Measurements from ENCODE around the gene CNTN2. TPM values are rescaled to one million over a fixed set of nuclear protein-coding genes. Genes with fewer than 3 reads are reported as not detected.

The CNTN2 gene
- total RNA-seq, 2 experiments from 2014 or later, result not detected

- no peak for DNase-seq
- CTCF ChIA-PET, result no interaction called here
- Mint-ChIP-seq H3K4me3 (no peak within 1 kb of the TSS), H3K27ac (no peak within 1 kb of the TSS), H3K4me1 (ENCODE audit: low read depth) (no peaks in the 10 kb centered on the region), H3K36me3 (peaks cover 33% of the 10 kb centered on the region), H3K27me3 (no peaks in the 10 kb centered on the region), H3K9me3 (no peaks in the 10 kb centered on the region)
- intact Hi-C loops (cut with micrococcal nuclease), result no loop called here
- POLR2A ChIA-PET, result no interaction called here
These were observed 41.3 kb downstream of the CNTN2 start, which contains the start of gene TMEM81 for GRCh38 chr1:205084360-205084759. TSS of gene TMEM81 (minus strand) at chr1:205084460. CDS start at chr1:205084320, 140 bp downstream.

GRCh38 chr1:205088341-205088740, 45.3 kb downstream of the CNTN2 start:
- H3K4me3 Mint-ChIP-seq, result no peak overlapping the region
- no peaks in the 10 kb centered on the region for H3K27me3 Mint-ChIP-seq
- no peaks in the 10 kb centered on the region for H3K4me1 Mint-ChIP-seq (ENCODE audit: low read depth)
- H3K36me3 Mint-ChIP-seq, result peaks cover 34% of the 10 kb centered on the region
- no peaks in the 10 kb centered on the region for H3K9me3 Mint-ChIP-seq
- POLR2A ChIA-PET, result interaction anchor here (1.3 kb wide), 1 partner anchor 11 kb away, joined by 3 read pairs; no protein-coding TSS in a partner anchor
- intact Hi-C loops (cut with micrococcal nuclease), result no loop called here
- CTCF ChIA-PET, result no interaction called here
- DNase-seq, result no peak
- no peak overlapping the region for H3K27ac Mint-ChIP-seq

- H3K27me3 Mint-ChIP-seq, result no peaks in the 10 kb centered on the region
- H3K4me1 Mint-ChIP-seq (ENCODE audit: low read depth), result no peaks in the 10 kb centered on the region
- no peaks in the 10 kb centered on the region for H3K9me3 Mint-ChIP-seq
- POLR2A ChIA-PET, result no interaction called here
- no peak overlapping the region for H3K4me3 Mint-ChIP-seq
- DNase-seq, result no peak
- peaks cover 32% of the 10 kb centered on the region for H3K36me3 Mint-ChIP-seq
- CTCF ChIA-PET, result no interaction called here
- H3K27ac Mint-ChIP-seq, result no peak overlapping the region
- intact Hi-C loops (cut with micrococcal nuclease), result no loop called here
These were observed 48.2 kb downstream of the CNTN2 start for GRCh38 chr1:205091043-205091740.

GRCh38 chr1:205095422-205095821, 52.4 kb downstream of the CNTN2 start:
- Mint-ChIP-seq H3K27me3 (no peaks in the 10 kb centered on the region), H3K36me3 (peaks cover 45% of the 10 kb centered on the region)
- no peak for DNase-seq

GRCh38 chr1:205098242-205098641, 55.2 kb downstream of the CNTN2 start:
- intact Hi-C loops (cut with micrococcal nuclease), result no loop called here
- ChIA-PET CTCF (interaction anchor here (2.6 kb wide), 1 partner anchor 37 kb away, joined by 7 read pairs; no protein-coding TSS in a partner anchor), POLR2A (no interaction called here)
- no peak for DNase-seq
- no peaks in the 10 kb centered on the region for H3K4me1 Mint-ChIP-seq (ENCODE audit: low read depth)
- peaks cover 55% of the 10 kb centered on the region for H3K36me3 Mint-ChIP-seq
- H3K4me3 Mint-ChIP-seq, result no peak overlapping the region
- no peak overlapping the region for H3K27ac Mint-ChIP-seq
- no peaks in the 10 kb centered on the region for H3K27me3 Mint-ChIP-seq
- H3K9me3 Mint-ChIP-seq, result no peaks in the 10 kb centered on the region

More at GRCh38 chr1:205095422-205095821, 52.4 kb downstream of the CNTN2 start:
- H3K27ac Mint-ChIP-seq, result no peak overlapping the region
- ChIA-PET POLR2A (no interaction called here), CTCF (interaction anchor here (1.4 kb wide), 1 partner anchor 34 kb away, joined by 4 read pairs; no protein-coding TSS in a partner anchor)
- H3K4me3 Mint-ChIP-seq, result no peak overlapping the region
- H3K4me1 Mint-ChIP-seq (ENCODE audit: low read depth), result no peaks in the 10 kb centered on the region
- intact Hi-C loops (cut with micrococcal nuclease), result no loop called here
- H3K9me3 Mint-ChIP-seq, result no peaks in the 10 kb centered on the region

- H3K4me3 Mint-ChIP-seq, result no peak overlapping the region
- POLR2A ChIA-PET, result no interaction called here
- H3K36me3 Mint-ChIP-seq, result peaks cover 46% of the 10 kb centered on the region
These were observed 59.4 kb downstream of the CNTN2 start for GRCh38 chr1:205102404-205102803.

GRCh38 chr1:205107327-205107726, 64.3 kb downstream of the CNTN2 start:
- H3K9me3 Mint-ChIP-seq, result no peaks in the 10 kb centered on the region
- peaks cover 23% of the 10 kb centered on the region for H3K36me3 Mint-ChIP-seq
- intact Hi-C loops (cut with micrococcal nuclease), result no loop called here
- no peak overlapping the region for H3K4me3 Mint-ChIP-seq
- H3K27ac Mint-ChIP-seq, result no peak overlapping the region
- no peak for DNase-seq
- ChIA-PET CTCF (no interaction called here), POLR2A (no interaction called here)
- peaks cover 5% of the 10 kb centered on the region for H3K4me1 Mint-ChIP-seq (ENCODE audit: low read depth)
- no peaks in the 10 kb centered on the region for H3K27me3 Mint-ChIP-seq

More at GRCh38 chr1:205102404-205102803, 59.4 kb downstream of the CNTN2 start:
- no peak overlapping the region for H3K27ac Mint-ChIP-seq
- no peak for DNase-seq
- no peaks in the 10 kb centered on the region for H3K27me3 Mint-ChIP-seq
- CTCF ChIA-PET, result interaction anchor here (0.7 kb wide), 1 partner anchor 76 kb away, joined by 3 read pairs; no protein-coding TSS in a partner anchor
- H3K4me1 Mint-ChIP-seq (ENCODE audit: low read depth), result no peaks in the 10 kb centered on the region
- intact Hi-C loops (cut with micrococcal nuclease), result no loop called here
- H3K9me3 Mint-ChIP-seq, result no peaks in the 10 kb centered on the region

- H3K36me3 Mint-ChIP-seq, result peaks cover 17% of the 10 kb centered on the region
- intact Hi-C loops (cut with micrococcal nuclease), result no loop called here
- H3K9me3 Mint-ChIP-seq, result no peaks in the 10 kb centered on the region
- DNase-seq, result no peak
- ChIA-PET CTCF (interaction anchor here (0.9 to 2.2 kb wide), 2 partner anchors 33 to 148 kb away, joined by 3 to 9 read pairs; no protein-coding TSS in a partner anchor), POLR2A (no interaction called here)
- no peaks in the 10 kb centered on the region for H3K27me3 Mint-ChIP-seq
- H3K4me3 Mint-ChIP-seq, result no peak overlapping the region
- no peak overlapping the region for H3K27ac Mint-ChIP-seq
- peaks cover 5% of the 10 kb centered on the region for H3K4me1 Mint-ChIP-seq (ENCODE audit: low read depth)
These were observed 65.5 kb downstream of the CNTN2 start for GRCh38 chr1:205108464-205108863.

GRCh38 chr1:205109269-205109668, 66.3 kb downstream of the CNTN2 start:
- H3K36me3 Mint-ChIP-seq, result peaks cover 11% of the 10 kb centered on the region
- no peak for DNase-seq

GRCh38 chr1:205109711-205110110, 66.7 kb downstream of the CNTN2 start:
- DNase-seq, result no peak
- Mint-ChIP-seq H3K36me3 (peaks cover 11% of the 10 kb centered on the region), H3K4me3 (no peak overlapping the region), H3K27ac (no peak overlapping the region), H3K4me1 (ENCODE audit: low read depth) (peaks cover 5% of the 10 kb centered on the region), H3K9me3 (no peaks in the 10 kb centered on the region), H3K27me3 (no peaks in the 10 kb centered on the region)
- intact Hi-C loops (cut with micrococcal nuclease), result no loop called here
- ChIA-PET CTCF (interaction anchor here (0.6 to 2.2 kb wide), 5 partner anchors 32 to 1253 kb away, joined by 3 to 9 read pairs (median 5); no protein-coding TSS in a partner anchor), POLR2A (no interaction called here)

More at GRCh38 chr1:205109269-205109668, 66.3 kb downstream of the CNTN2 start:
- ChIA-PET CTCF (interaction anchor here (0.6 to 2.2 kb wide), 5 partner anchors 32 to 1252 kb away, joined by 3 to 9 read pairs (median 5); no protein-coding TSS in a partner anchor), POLR2A (no interaction called here)
- H3K4me3 Mint-ChIP-seq, result no peak overlapping the region
- intact Hi-C loops (cut with micrococcal nuclease), result no loop called here
- H3K4me1 Mint-ChIP-seq (ENCODE audit: low read depth), result peaks cover 5% of the 10 kb centered on the region
- H3K9me3 Mint-ChIP-seq, result no peaks in the 10 kb centered on the region
- H3K27ac Mint-ChIP-seq, result no peak overlapping the region
- H3K27me3 Mint-ChIP-seq, result no peaks in the 10 kb centered on the region

GRCh38 chr1:205111354-205111753, 68.3 kb downstream of the CNTN2 start:
- ChIA-PET POLR2A (interaction anchor here (0.8 kb wide), 1 partner anchor 10 kb away, joined by 3 read pairs; the partner anchor contains the start of gene RBBP5), CTCF (interaction anchor here (0.6 to 0.9 kb wide), 2 partner anchors 30 to 254 kb away, joined by 4 read pairs; no protein-coding TSS in a partner anchor)
- peaks cover 13% of the 10 kb centered on the region for H3K4me1 Mint-ChIP-seq (ENCODE audit: low read depth)
- H3K36me3 Mint-ChIP-seq, result peaks cover 6% of the 10 kb centered on the region
- DNase-seq, result no peak
- H3K27me3 Mint-ChIP-seq, result no peaks in the 10 kb centered on the region
- no peak overlapping the region for H3K27ac Mint-ChIP-seq
- H3K9me3 Mint-ChIP-seq, result no peaks in the 10 kb centered on the region
- intact Hi-C loops (cut with micrococcal nuclease), result no loop called here
- H3K4me3 Mint-ChIP-seq, result no peak overlapping the region

- CTCF ChIA-PET, result no interaction called here
- H3K36me3 Mint-ChIP-seq, result peaks cover 12% of the 10 kb centered on the region
- POLR2A ChIA-PET, result no interaction called here
- H3K27me3 Mint-ChIP-seq, result no peaks in the 10 kb centered on the region
- no peak for DNase-seq
- no peaks in the 10 kb centered on the region for H3K9me3 Mint-ChIP-seq
- peaks cover 45% of the 10 kb centered on the region for H3K4me1 Mint-ChIP-seq (ENCODE audit: low read depth)
- H3K27ac Mint-ChIP-seq, result no peak overlapping the region
- H3K4me3 Mint-ChIP-seq, result no peak overlapping the region
- intact Hi-C loops (cut with micrococcal nuclease), result no loop called here
These were observed 75.7 kb downstream of the CNTN2 start for GRCh38 chr1:205118752-205119151.
